ENCODE data around the gene SLC15A4. TPM values are rescaled to one million over a fixed set of nuclear protein-coding genes. Genes with fewer than 3 reads are reported as not detected.
A peak's percentile ranks its signal among the peaks of the same experiment; 100 is the strongest.

Gene SLC15A4
- total and polyA plus RNA-seq, 2 of the 13 experiments (the other 11 are each of a cell fraction or from before 2014, with no cell fraction given): 17.3 to 22.7 TPM

GRCh38 chr12:128784030-128784760, 39.6 kb downstream of the SLC15A4 start:
- POLR2A ChIA-PET: no interaction called here
- Histone ChIP-seq H2AFZ (ENCODE audit: low read length) (no peak overlapping the region), H3K79me2 (ENCODE audit: insufficient read depth, low read length) (no peaks in the 10 kb centered on the region), H4K20me1 (ENCODE audit: insufficient read depth, low read length) (no peaks in the 10 kb centered on the region; the same call in 1 of the 2 replicates), H3K4me2 (ENCODE audit: low read depth, low read length) (no peak overlapping the region), H3K36me3 (replicated peaks in 1 of 2; ENCODE audit: control insufficient read depth in 1 of 2, insufficient read depth in 2 of 2, low read length in 2 of 2) (no peaks in the 10 kb centered on the region), H3K4me1 (ENCODE audit: insufficient read depth, low read length) (peaks cover 11% of the 10 kb centered on the region), H3K27ac (ENCODE audit: extremely low read length, insufficient read depth, low read length) (no peak overlapping the region), H3K9ac (ENCODE audit: insufficient read depth, low read depth, low read length) (no peak overlapping the region), H3K9me3 (ENCODE audit: low read length) (no peaks in the 10 kb centered on the region), H3K4me3 (replicated peaks in 1 of 3; ENCODE audit: insufficient read depth in 1 of 3, low read depth in 2 of 3, low read length in 3 of 3) (no peak overlapping the region), H3K27me3 (ENCODE audit: control insufficient read depth in 1 of 2, insufficient read depth in 2 of 2, low read length in 2 of 2) (no peaks in the 10 kb centered on the region)
- intact Hi-C loops (cut with micrococcal nuclease; ENCODE audit: unreplicated experiment) (no loop called here), in situ Hi-C loops (cut with HindIII; ENCODE audit: extremely low pct_ligation_motif_present, low pct_unique_long_range_greater_than_20kb) (loop anchor here (5.0 kb wide), 1 partner anchor 1128 kb away; no protein-coding TSS in a partner anchor)
- peak; percentile 39; the same call in 1 of the 3 replicates for ATAC-seq
- no peak for FAIRE-seq
- TF ChIP-seq ZNF746 (CRISPR knock-in tag; IDR thresholded peaks at IDR 0.05) (no peak), MAFF (IDR thresholded peaks at IDR 0.05; ENCODE audit: low read depth, low read length) (peak; percentile 82), MAFK (conservative IDR thresholded peaks at IDR 0.05 in 1 of 2, IDR thresholded peaks at IDR 0.05 in 1 of 2; ENCODE audit: low read length in 2 of 2) (peak; percentile 82 to 87), MATR3 (CRISPR knock-in tag; IDR thresholded peaks at IDR 0.05) (no peak)
- TF ChIP-seq, protein P1, sequence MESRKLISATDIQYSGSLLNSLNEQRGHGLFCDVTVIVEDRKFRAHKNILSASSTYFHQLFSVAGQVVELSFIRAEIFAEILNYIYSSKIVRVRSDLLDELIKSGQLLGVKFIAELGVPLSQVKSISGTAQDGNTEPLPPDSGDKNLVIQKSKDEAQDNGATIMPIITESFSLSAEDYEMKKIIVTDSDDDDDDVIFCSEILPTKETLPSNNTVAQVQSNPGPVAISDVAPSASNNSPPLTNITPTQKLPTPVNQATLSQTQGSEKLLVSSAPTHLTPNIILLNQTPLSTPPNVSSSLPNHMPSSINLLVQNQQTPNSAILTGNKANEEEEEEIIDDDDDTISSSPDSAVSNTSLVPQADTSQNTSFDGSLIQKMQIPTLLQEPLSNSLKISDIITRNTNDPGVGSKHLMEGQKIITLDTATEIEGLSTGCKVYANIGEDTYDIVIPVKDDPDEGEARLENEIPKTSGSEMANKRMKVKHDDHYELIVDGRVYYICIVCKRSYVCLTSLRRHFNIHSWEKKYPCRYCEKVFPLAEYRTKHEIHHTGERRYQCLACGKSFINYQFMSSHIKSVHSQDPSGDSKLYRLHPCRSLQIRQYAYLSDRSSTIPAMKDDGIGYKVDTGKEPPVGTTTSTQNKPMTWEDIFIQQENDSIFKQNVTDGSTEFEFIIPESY (CRISPR knock-in tag; IDR thresholded peaks at IDR 0.05): no peak
- CTCF ChIA-PET (ENCODE audit: low intra/inter-chr PET ratio, low total read pairs): no interaction called here
- no TSS peak for BruUV-seq (replicated peaks)
- 19% methylated on average over 10 of the region's 13 CpGs for WGBS (ENCODE audit: low lambda C conversion rate)
- DNase-seq (ENCODE audit: low spot score): no peak

GRCh38 chr12:128783129-128783574, 40.6 kb downstream of the SLC15A4 start:
- H3K4me3 ChIP-seq (replicated peaks in 1 of 3; ENCODE audit: insufficient read depth in 1 of 3, low read depth in 2 of 3, low read length in 3 of 3): no peak overlapping the region
- ChIA-PET CTCF (ENCODE audit: low intra/inter-chr PET ratio, low total read pairs) (no interaction called here), POLR2A (no interaction called here)
- FAIRE-seq: no peak
- in situ Hi-C loops (cut with HindIII; ENCODE audit: extremely low pct_ligation_motif_present, low pct_unique_long_range_greater_than_20kb): loop anchor here (5.0 kb wide), 1 partner anchor 1129 kb away; no protein-coding TSS in a partner anchor
- H3K27me3 ChIP-seq (ENCODE audit: control insufficient read depth in 1 of 2, insufficient read depth in 2 of 2, low read length in 2 of 2): no peaks in the 10 kb centered on the region
- 48% methylated on average over 8 of the region's 8 CpGs for WGBS (ENCODE audit: low lambda C conversion rate)
- no peak overlapping the region for H2AFZ ChIP-seq (ENCODE audit: low read length)
- H4K20me1 ChIP-seq (ENCODE audit: insufficient read depth, low read length): no peaks in the 10 kb centered on the region; the same call in 1 of the 2 replicates
- no peak overlapping the region for H3K9ac ChIP-seq (ENCODE audit: insufficient read depth, low read depth, low read length)
- no peak overlapping the region for H3K27ac ChIP-seq (ENCODE audit: extremely low read length, insufficient read depth, low read length)
- H3K79me2 ChIP-seq (ENCODE audit: insufficient read depth, low read length): no peaks in the 10 kb centered on the region
- DNase-seq (ENCODE audit: low spot score): no peak
- no peak overlapping the region for H3K4me2 ChIP-seq (ENCODE audit: low read depth, low read length)
- no peak for ATAC-seq
- peaks cover 11% of the 10 kb centered on the region for H3K4me1 ChIP-seq (ENCODE audit: insufficient read depth, low read length)
- no peaks in the 10 kb centered on the region for H3K9me3 ChIP-seq (ENCODE audit: low read length)
- intact Hi-C loops (cut with micrococcal nuclease; ENCODE audit: unreplicated experiment): no loop called here
- no peaks in the 10 kb centered on the region for H3K36me3 ChIP-seq (replicated peaks in 1 of 2; ENCODE audit: control insufficient read depth in 1 of 2, insufficient read depth in 2 of 2, low read length in 2 of 2)
- BruUV-seq (replicated peaks): no TSS peak
- TF ChIP-seq YY1 (IDR thresholded peaks at IDR 0.05; ENCODE audit: insufficient read depth, insufficient replicate concordance, low read depth, low read length) (no peak), PTBP1 (IDR thresholded peaks at IDR 0.05; ENCODE audit: low read depth, low read length, poor library complexity, severe bottlenecking) (no peak), ZNF549 (CRISPR knock-in tag; IDR thresholded peaks at IDR 0.05) (no peak), ZNF616 (CRISPR knock-in tag; IDR thresholded peaks at IDR 0.05; ENCODE audit: low read depth) (no peak), ZBTB37 (CRISPR knock-in tag; IDR thresholded peaks at IDR 0.05) (no peak), CBFB (CRISPR knock-in tag; IDR thresholded peaks at IDR 0.05) (no peak), GFI1 (CRISPR knock-in tag; IDR thresholded peaks at IDR 0.05; ENCODE audit: borderline replicate concordance) (no peak), SMARCE1 (IDR thresholded peaks at IDR 0.05; ENCODE audit: borderline replicate concordance) (no peak)
